Right atrium auricular region (tissue), 2 donors: Measurements from ENCODE around the gene ZNF555. TPM values are rescaled to one million over a fixed set of nuclear protein-coding genes. Genes with fewer than 3 reads are reported as not detected.
A peak's percentile ranks its signal among the peaks of the same experiment; 100 is the strongest.
"Not testable (repeated sequence)": the region's sequence is repeated elsewhere in the genome, so short reads cannot be mapped to it uniquely, and the experiment has no call there.

Experiments used
- DNase-seq: peaks from one replicate; pipeline ENCODE4 v3.0.0-alpha.2; 2019; ENCODE audit warnings: low spot score
- H3K27ac ChIP-seq, 2 donors: fragments of 200-600 bp; sonication (generic); 1 replicate in 1 of 2; 2 replicates in 1 of 2; pipeline ENCODE4 v1.5.1; 2016 to 2019
- H3K27me3 ChIP-seq, 2 donors: fragments of 200-600 bp; sonication (generic); one replicate each; pipeline versions ENCODE4 v1.5.1 to v1.6.0; 2017 to 2019
- H3K36me3 ChIP-seq: fragments of 200-600 bp; sonication (generic); one replicate; pipeline ENCODE4 v1.5.1; 2016
- H3K4me1 ChIP-seq, 2 donors: fragments of 200-600 bp; sonication (generic); one replicate each; pipeline versions ENCODE4 v1.5.1 to v1.6.0; 2017 to 2019
- H3K4me3 ChIP-seq, 2 donors: fragments of 200-600 bp; sonication (generic); 1 replicate in 1 of 2; 2 replicates in 1 of 2; pipeline ENCODE4 v1.5.1; 2017 to 2019; ENCODE audit warnings: mild to moderate bottlenecking in 1 of 2, moderate library complexity in 1 of 2
- H3K9me3 ChIP-seq, 2 donors: fragments of 200-600 bp; sonication (generic); one replicate each; pipeline ENCODE4 v1.5.1; 2019
- total RNA-seq, 2 donors: library from RNA; depleted of rRNA; stranded (reverse); fragments of >200 nt; gene quantifications; one replicate each; pipeline ENCODE4 v1.1.0, GENCODE V29; 2016
- TF ChIP-seq, protein P1 (sequence below), 2 donors: fragments of 200-600 bp; sonication (generic); IDR thresholded peaks; one replicate each; pipeline ENCODE4 v1.5.1; 2019; ENCODE audit warnings: antibody characterized with exemption in 2 of 2

The ZNF555 gene
- total RNA-seq, 2 donors from 2014 or later = 5.5 to 5.9 TPM

DNA sequence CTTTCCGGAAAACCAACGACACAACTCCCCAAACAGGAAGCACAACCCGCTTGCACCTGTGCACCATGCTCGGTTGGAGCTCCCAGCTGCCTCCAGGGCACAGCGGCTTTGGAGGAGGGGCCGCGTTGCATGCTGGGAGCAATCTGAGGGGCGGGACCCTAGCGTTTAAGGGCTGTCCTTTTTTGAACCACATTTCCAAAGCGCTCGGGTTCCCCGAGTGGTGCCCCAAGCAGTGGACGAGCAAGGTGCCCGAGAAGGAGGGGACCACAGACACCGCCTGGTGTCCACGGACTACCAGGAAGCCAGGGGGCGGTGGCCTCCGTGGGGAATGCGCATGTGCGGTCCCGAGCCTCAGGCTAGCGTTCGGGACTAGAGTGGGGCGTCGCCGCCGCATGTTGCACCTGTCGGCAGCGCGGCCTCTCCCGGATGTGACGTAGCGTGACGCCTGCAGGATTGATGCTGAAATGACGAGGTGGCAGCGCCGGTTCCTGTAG is 47.5 kb downstream of the ZNF555 start:
- TF ChIP-seq, protein P1, sequence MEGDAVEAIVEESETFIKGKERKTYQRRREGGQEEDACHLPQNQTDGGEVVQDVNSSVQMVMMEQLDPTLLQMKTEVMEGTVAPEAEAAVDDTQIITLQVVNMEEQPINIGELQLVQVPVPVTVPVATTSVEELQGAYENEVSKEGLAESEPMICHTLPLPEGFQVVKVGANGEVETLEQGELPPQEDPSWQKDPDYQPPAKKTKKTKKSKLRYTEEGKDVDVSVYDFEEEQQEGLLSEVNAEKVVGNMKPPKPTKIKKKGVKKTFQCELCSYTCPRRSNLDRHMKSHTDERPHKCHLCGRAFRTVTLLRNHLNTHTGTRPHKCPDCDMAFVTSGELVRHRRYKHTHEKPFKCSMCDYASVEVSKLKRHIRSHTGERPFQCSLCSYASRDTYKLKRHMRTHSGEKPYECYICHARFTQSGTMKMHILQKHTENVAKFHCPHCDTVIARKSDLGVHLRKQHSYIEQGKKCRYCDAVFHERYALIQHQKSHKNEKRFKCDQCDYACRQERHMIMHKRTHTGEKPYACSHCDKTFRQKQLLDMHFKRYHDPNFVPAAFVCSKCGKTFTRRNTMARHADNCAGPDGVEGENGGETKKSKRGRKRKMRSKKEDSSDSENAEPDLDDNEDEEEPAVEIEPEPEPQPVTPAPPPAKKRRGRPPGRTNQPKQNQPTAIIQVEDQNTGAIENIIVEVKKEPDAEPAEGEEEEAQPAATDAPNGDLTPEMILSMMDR (IDR thresholded peaks at IDR 0.05) = peak in 1 of 2 donors; percentile 21
- H3K27me3 ChIP-seq = no peaks in the 10 kb centered on the region
- no peaks in the 10 kb centered on the region for H3K4me1 ChIP-seq
- H3K27ac ChIP-seq = no peak overlapping the region
- DNase-seq = no peak
- no peaks in the 10 kb centered on the region for H3K36me3 ChIP-seq
- peak overlapping the region in 1 of 2 donors; percentile 35 for H3K4me3 ChIP-seq
- no peaks in the 10 kb centered on the region for H3K9me3 ChIP-seq

GRCh38 chr19:2890531-2890930 is 49.3 kb downstream of the ZNF555 start:
- not testable (repeated sequence) for H3K4me3 ChIP-seq, H3K27ac ChIP-seq, H3K4me1 ChIP-seq, H3K36me3 ChIP-seq, DNase-seq, H3K9me3 ChIP-seq, H3K27me3 ChIP-seq

DNA sequence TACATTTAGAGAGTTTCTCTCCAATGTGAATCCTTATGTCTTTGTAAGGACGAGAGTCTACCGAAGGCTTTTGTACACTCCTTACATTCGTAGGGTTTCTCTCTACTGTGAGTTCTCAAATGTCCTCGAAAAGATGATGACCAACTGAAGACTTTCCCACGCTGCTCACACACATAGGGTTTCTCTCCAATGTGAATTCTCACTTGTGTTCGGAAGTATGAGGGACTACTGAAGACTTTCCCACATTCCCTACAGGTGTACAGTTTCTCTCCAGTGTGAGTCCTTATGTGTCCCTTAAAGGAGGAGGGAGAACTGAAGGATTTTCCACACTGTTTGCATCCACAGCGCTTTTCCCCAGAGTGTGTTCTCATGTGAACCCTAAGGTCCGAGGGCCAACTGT is 55.4 kb downstream of the ZNF555 start:
- H3K27ac ChIP-seq = no peak overlapping the region
- no peak for DNase-seq
- no peaks in the 10 kb centered on the region for H3K36me3 ChIP-seq
- no peaks in the 10 kb centered on the region for H3K27me3 ChIP-seq
- peaks cover 0 to 6% of the 10 kb centered on the region in 2 donors for H3K4me1 ChIP-seq
- no peak overlapping the region for H3K4me3 ChIP-seq
- peaks cover 0 to 16% of the 10 kb centered on the region in 2 donors for H3K9me3 ChIP-seq
- TF ChIP-seq, protein P1 (IDR thresholded peaks at IDR 0.05) = no peak

DNA sequence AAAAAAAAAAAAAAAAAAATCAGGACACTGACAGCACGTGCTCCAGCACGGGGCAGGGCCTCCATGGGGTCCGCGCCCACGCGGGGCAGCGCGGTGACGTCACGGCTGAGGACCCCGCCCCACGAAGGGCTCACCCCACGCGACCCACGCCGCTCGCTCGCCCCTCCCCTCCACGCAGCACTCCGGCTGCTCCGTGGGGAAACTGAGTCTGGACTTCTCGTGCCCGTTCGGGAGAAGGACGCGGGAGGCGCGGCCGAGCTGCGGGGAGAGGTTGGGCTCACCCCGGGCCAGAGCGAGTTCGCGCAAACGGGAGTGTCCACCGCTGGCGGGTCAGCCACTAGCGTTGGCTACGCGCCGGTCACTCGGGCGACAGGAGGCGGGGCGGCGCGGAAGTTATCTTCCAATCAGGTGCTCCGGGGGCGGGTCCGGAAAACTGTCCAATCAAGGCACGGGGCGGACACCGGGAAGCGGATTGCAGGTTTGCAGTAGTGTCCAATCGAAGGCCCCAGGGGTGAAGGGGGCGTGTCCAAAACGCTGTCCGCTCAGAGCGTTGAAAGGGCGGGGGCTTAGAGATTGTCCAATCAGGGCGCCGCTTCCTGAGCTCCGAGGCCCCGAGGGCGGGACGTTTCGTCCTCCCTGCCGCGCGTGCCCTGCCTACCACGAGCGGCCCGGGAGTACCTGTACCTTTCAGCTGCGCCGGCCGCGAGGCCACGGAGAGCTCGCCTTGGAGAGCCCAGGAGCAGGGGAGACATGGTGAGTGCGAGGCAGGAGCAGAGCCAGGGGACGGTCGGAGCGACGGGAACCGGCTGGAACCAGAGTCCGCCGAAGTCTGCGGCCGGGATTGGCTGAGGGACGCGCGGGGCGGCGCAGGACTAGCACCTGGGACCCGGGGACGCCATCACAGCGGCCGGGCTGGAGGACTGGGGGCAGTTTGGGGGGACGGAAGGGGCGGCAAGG is 59.3 kb downstream of the ZNF555 start, which contains the start of gene ZNF57:
ZNF57 (plus strand) TSS at position 633 of the 957 bp plus-strand sequence; CDS start at position 751, 118 bp downstream.
- peaks cover 0 to 16% of the 10 kb centered on the region in 2 donors for H3K9me3 ChIP-seq
- H3K27ac ChIP-seq = peak within 1 kb of the TSS; percentile 84 to 94
- peak within 1 kb of the TSS; percentile 69 to 79 for H3K4me3 ChIP-seq
- TF ChIP-seq, protein P1 (IDR thresholded peaks at IDR 0.05) = no peak
- H3K4me1 ChIP-seq = peaks cover 0 to 10% of the 10 kb centered on the region in 2 donors
- H3K36me3 ChIP-seq = no peaks in the 10 kb centered on the region
- no peaks in the 10 kb centered on the region for H3K27me3 ChIP-seq
- peak; percentile 100 for DNase-seq

GRCh38 chr19:2902590-2903218 is 61.4 kb downstream of the ZNF555 start:
- H3K4me1 ChIP-seq = peaks cover 0 to 10% of the 10 kb centered on the region in 2 donors
- H3K27me3 ChIP-seq = no peaks in the 10 kb centered on the region
- H3K36me3 ChIP-seq = no peaks in the 10 kb centered on the region
- no peak for DNase-seq
- H3K27ac ChIP-seq = no peak overlapping the region
- H3K9me3 ChIP-seq = no peaks in the 10 kb centered on the region
- H3K4me3 ChIP-seq = no peak overlapping the region
- TF ChIP-seq, protein P1 (IDR thresholded peaks at IDR 0.05) = no peak

GRCh38 chr19:2903326-2903725 is 62.1 kb downstream of the ZNF555 start:
- not testable (repeated sequence) for H3K4me3 ChIP-seq, H3K36me3 ChIP-seq, DNase-seq, H3K9me3 ChIP-seq, H3K27me3 ChIP-seq, H3K27ac ChIP-seq
- H3K4me1 ChIP-seq = peaks cover 0 to 10% of the 10 kb centered on the region in 2 donors
